ENCODE measurements around the gene BBS9.

GRCh38 chr7:33529070-33529469 lies 399.7 kb downstream of the BBS9 start:
- TF ChIP-seq CTCF (conservative IDR thresholded peaks at IDR 0.05) (no peak), ZFX (IDR thresholded peaks at IDR 0.05) (no peak)

Data from C4-2B (cell line).